HL-60 (cell line): Measurements from ENCODE around the gene FGF13.

Experiments used
- DNase-seq, 2 experiments: peaks; one replicate each; pipeline ENCODE4 v3.0.0-alpha.2; 2010 to 2020; ENCODE audit warnings: low read depth in 1 of 2, low spot score in 1 of 2
- H3K27ac ChIP-seq: fragments of 250-450 bp; sonication (Bioruptor Pico); replicated peaks from 2 replicates; pipeline ENCODE4 v1.5.1; 2020; ENCODE audit warnings: mild to moderate bottlenecking, moderate library complexity
- H3K27me3 ChIP-seq: fragments of 250-450 bp; sonication (Bioruptor Pico); 2 replicates; pipeline ENCODE4 v1.5.1; 2021; ENCODE audit warnings: mild to moderate bottlenecking, moderate library complexity; ENCODE audit not compliant: insufficient read depth, poor library complexity, severe bottlenecking
- H3K4me3 ChIP-seq: replicated peaks from 2 replicates; pipeline ENCODE4 v1.5.1; 2011; ENCODE audit warnings: mild to moderate bottlenecking, control low read depth, low read length; ENCODE audit not compliant: insufficient read depth
- GABPA ChIP-seq: IDR thresholded peaks from 2 replicates; pipeline ENCODE4 v1.6.1; 2012; ENCODE audit warnings: low read depth
- POLR2AphosphoS5 ChIP-seq: IDR thresholded peaks from 2 replicates; pipeline ENCODE4 v1.6.1; 2012; ENCODE audit warnings: low read depth
- REST ChIP-seq: IDR thresholded peaks from 2 replicates; pipeline ENCODE4 v1.6.1; 2012; ENCODE audit warnings: low read depth; ENCODE audit not compliant: insufficient replicate concordance
- SPI1 ChIP-seq: IDR thresholded peaks from 2 replicates; pipeline ENCODE4 v1.6.1; 2012; ENCODE audit warnings: low read depth, mild to moderate bottlenecking, borderline replicate concordance
- TF ChIP-seq, protein P1 (sequence below): IDR thresholded peaks from one replicate; pipeline ENCODE4 v1.5.1; 2011; ENCODE audit warnings: low read length, control low read depth, inconsistent platforms; ENCODE audit not compliant: insufficient read depth

The FGF13 gene

DNA sequence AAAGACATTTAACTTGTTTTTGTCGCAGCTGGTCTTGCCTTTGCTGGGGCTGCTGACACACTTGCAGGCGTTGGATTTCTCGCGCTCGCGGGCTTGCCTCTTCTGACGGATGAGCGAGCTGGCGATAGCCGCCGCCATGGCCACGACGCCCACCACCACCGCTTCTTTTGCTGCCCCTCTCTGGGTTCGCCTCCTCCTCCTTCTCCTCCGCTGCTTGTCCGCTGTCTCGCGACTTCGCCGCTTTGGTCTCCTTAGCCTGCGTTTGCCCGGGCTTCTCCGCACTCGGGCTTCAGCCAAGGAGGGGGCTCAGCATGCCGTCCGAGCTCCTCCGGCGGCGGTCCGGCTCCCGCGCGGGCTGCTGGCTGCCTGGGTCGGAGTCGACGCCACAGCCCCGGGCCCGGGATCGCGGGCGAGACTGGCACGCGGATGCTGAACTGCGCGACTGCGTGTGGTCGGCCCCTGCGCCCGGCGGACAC lies 613 bp downstream of the FGF13 start:
- Histone ChIP-seq H3K4me3 (no peak overlapping the region), H3K27ac (no peak overlapping the region), H3K27me3 (peaks cover 5% of the 10 kb centered on the region)
- TF ChIP-seq SPI1 (no peak), REST (no peak), POLR2AphosphoS5 (no peak), GABPA (no peak)
- TF ChIP-seq, protein P1, sequence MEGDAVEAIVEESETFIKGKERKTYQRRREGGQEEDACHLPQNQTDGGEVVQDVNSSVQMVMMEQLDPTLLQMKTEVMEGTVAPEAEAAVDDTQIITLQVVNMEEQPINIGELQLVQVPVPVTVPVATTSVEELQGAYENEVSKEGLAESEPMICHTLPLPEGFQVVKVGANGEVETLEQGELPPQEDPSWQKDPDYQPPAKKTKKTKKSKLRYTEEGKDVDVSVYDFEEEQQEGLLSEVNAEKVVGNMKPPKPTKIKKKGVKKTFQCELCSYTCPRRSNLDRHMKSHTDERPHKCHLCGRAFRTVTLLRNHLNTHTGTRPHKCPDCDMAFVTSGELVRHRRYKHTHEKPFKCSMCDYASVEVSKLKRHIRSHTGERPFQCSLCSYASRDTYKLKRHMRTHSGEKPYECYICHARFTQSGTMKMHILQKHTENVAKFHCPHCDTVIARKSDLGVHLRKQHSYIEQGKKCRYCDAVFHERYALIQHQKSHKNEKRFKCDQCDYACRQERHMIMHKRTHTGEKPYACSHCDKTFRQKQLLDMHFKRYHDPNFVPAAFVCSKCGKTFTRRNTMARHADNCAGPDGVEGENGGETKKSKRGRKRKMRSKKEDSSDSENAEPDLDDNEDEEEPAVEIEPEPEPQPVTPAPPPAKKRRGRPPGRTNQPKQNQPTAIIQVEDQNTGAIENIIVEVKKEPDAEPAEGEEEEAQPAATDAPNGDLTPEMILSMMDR: no peak
- no peak for DNase-seq

- H3K27ac ChIP-seq: no peak overlapping the region
- peaks cover 5% of the 10 kb centered on the region for H3K27me3 ChIP-seq
- no peak for DNase-seq
- TF ChIP-seq SPI1: no peak
- H3K4me3 ChIP-seq: no peak overlapping the region
These were observed 1.4 kb downstream of the FGF13 start for GRCh38 chrX:138709886-138710791.

DNA sequence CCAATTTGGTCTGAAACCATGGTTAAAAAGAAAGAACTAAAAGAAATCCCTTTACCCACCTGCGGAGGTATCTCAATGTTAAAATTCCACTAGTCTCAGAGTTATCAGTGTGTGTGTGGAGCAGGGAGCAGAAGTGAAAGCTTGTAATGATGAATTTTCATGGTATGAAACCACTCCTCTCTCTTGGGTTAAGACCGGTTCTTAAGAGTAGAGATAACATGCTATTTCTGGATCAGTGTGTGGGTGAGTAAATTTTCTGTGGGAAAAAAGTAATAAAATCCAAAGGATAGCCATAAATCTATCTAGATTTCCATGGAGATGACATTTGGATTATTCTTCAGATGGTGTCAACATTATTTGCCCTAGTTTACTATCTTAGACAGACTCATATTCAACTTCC lies 3.2 kb downstream of the FGF13 start:
- H3K4me3 ChIP-seq: no peak overlapping the region
- DNase-seq: no peak
- TF ChIP-seq GABPA (no peak), SPI1 (no peak), POLR2AphosphoS5 (no peak)
- TF ChIP-seq, protein P1: no peak
- peaks cover 5% of the 10 kb centered on the region for H3K27me3 ChIP-seq
- no peak overlapping the region for H3K27ac ChIP-seq

GRCh38 chrX:138704596-138704995 lies 6.9 kb downstream of the FGF13 start:
- no peak overlapping the region for H3K27ac ChIP-seq
- TF ChIP-seq, protein P1: no peak
- TF ChIP-seq POLR2AphosphoS5 (no peak), SPI1 (no peak), GABPA (no peak), REST (no peak)

More at GRCh38 chrX:138704596-138704995, 6.9 kb downstream of the FGF13 start:
- Histone ChIP-seq H3K4me3 (no peak overlapping the region), H3K27me3 (peaks cover under 1% of the 10 kb centered on the region)
- DNase-seq: no peak
